Measurements from ENCODE around the gene DBI.

GRCh38 chr2:119421741-119422140 is 55.0 kb downstream of the DBI start:
- TF ChIP-seq REST (IDR thresholded peaks at IDR 0.05; ENCODE audit: borderline replicate concordance) (no peak), CTCF (IDR thresholded peaks at IDR 0.05; ENCODE audit: poor library complexity, severe bottlenecking) (no peak), EP300 (conservative IDR thresholded peaks at IDR 0.05; ENCODE audit: poor library complexity, severe bottlenecking) (no peak), POLR2AphosphoS5 (IDR thresholded peaks at IDR 0.05) (no peak), EZH2 (IDR thresholded peaks at IDR 0.05; ENCODE audit: borderline replicate concordance, insufficient read depth, low read length, poor library complexity, severe bottlenecking) (no peak)
